NB4 (cell line): Measurements from ENCODE around the gene CCSER1.

Experiments used
- DNase-seq: peaks from one replicate; pipeline ENCODE4 v3.0.0; 2010; ENCODE audit warnings: low read depth
- H3K4me3 ChIP-seq: one replicate; pipeline ENCODE4 v1.5.1; 2011; ENCODE audit warnings: mild to moderate bottlenecking, low read depth, low read length, moderate library complexity
- CTCF ChIP-seq: IDR thresholded peaks from one replicate; pipeline ENCODE4 v1.5.1; 2012; ENCODE audit warnings: low read depth, low read length
- MAX ChIP-seq: IDR thresholded peaks from 2 replicates; pipeline ENCODE4 v1.6.1; 2011; ENCODE audit warnings: low read depth, low read length
- MYC ChIP-seq: IDR thresholded peaks from 2 replicates; pipeline ENCODE4 v1.6.1; 2011; ENCODE audit warnings: low read depth, low read length
- POLR2A ChIP-seq: IDR thresholded peaks from 2 replicates; pipeline ENCODE4 v1.6.1; 2011; ENCODE audit warnings: mild to moderate bottlenecking; ENCODE audit not compliant: insufficient read length; ENCODE audit errors: extremely low read depth

The CCSER1 gene

GRCh38 chr4:90160044-90160443 lies 32.9 kb downstream of the CCSER1 start:
- DNase-seq, result no peak
- TF ChIP-seq CTCF (no peak), MAX (no peak), MYC (no peak), POLR2A (no peak)

GRCh38 chr4:90162566-90162965 lies 35.4 kb downstream of the CCSER1 start:
- no peak for DNase-seq
- no peak overlapping the region for H3K4me3 ChIP-seq
- TF ChIP-seq CTCF, result no peak
- TF ChIP-seq POLR2A, result no peak
- no peak for TF ChIP-seq MAX

More at GRCh38 chr4:90160044-90160443, 32.9 kb downstream of the CCSER1 start:
- no peak overlapping the region for H3K4me3 ChIP-seq

GRCh38 chr4:90163872-90164271 lies 36.7 kb downstream of the CCSER1 start:
- TF ChIP-seq MAX (no peak), CTCF (no peak), MYC (no peak), POLR2A (no peak)
- DNase-seq, result no peak
- H3K4me3 ChIP-seq, result no peak overlapping the region

GRCh38 chr4:90165883-90166282 lies 38.7 kb downstream of the CCSER1 start:
- no peak for TF ChIP-seq MAX
- no peak overlapping the region for H3K4me3 ChIP-seq
- no peak for DNase-seq

GRCh38 chr4:90171491-90171890 lies 44.3 kb downstream of the CCSER1 start:
- no peak for TF ChIP-seq POLR2A
- no peak for TF ChIP-seq MAX
- no peak for TF ChIP-seq CTCF
- TF ChIP-seq MYC, result no peak
- H3K4me3 ChIP-seq, result no peak overlapping the region
- DNase-seq, result no peak

GRCh38 chr4:90174621-90175023 lies 47.4 kb downstream of the CCSER1 start:
- DNase-seq, result no peak
- TF ChIP-seq CTCF (no peak), MAX (no peak)

More at GRCh38 chr4:90174621-90175023, 47.4 kb downstream of the CCSER1 start:
- no peak overlapping the region for H3K4me3 ChIP-seq
